PFSK-1 (cell line): Measurements from ENCODE around the gene MYL7.

Experiments used
- FOXP2 ChIP-seq: optimal IDR thresholded peaks from 2 replicates; pipeline ENCODE3; 2011; ENCODE audit warnings: borderline replicate concordance, control low read depth, inconsistent platforms; ENCODE audit not compliant: insufficient read depth; ENCODE audit errors: extremely low read length, extremely low read depth
- POLR2AphosphoS5 ChIP-seq: IDR thresholded peaks from 2 replicates; pipeline ENCODE4 v1.6.1; 2012; ENCODE audit warnings: low read depth, mild to moderate bottlenecking, control low read depth, low read length, moderate library complexity
- REST ChIP-seq, 2 experiments: IDR thresholded peaks; 2 replicates each; pipeline versions ENCODE4 v1.6.1 to v1.8.0; 2011 to 2012; ENCODE audit warnings: low read depth in 2 of 2, low read length in 2 of 2, control low read depth in 1 of 2, inconsistent platforms in 1 of 2, mild to moderate bottlenecking in 1 of 2, moderate library complexity in 1 of 2; ENCODE audit not compliant: insufficient read depth in 1 of 2
- SIN3A ChIP-seq: IDR thresholded peaks from 2 replicates; pipeline ENCODE4 v1.6.1; 2012; ENCODE audit warnings: mild to moderate bottlenecking, low read length, moderate library complexity, borderline replicate concordance; ENCODE audit not compliant: insufficient read depth
- TAF1 ChIP-seq: IDR thresholded peaks from 2 replicates; pipeline ENCODE4 v1.6.1; 2012; ENCODE audit warnings: low read length, control low read depth, borderline replicate concordance; ENCODE audit not compliant: insufficient read depth

GRCh38 chr7:44128721-44129582, 12.2 kb downstream of the MYL7 start:
- TF ChIP-seq POLR2AphosphoS5 (no peak), TAF1 (no peak), REST (IDR thresholded peaks at IDR 0.05; ENCODE audit: insufficient read depth in 1 of 2, low read depth in 2 of 2, low read length in 2 of 2) (no peak), FOXP2 (no peak), SIN3A (no peak)
